GM12872 (cell line): ENCODE measurements around the gene SLC2A1.

Experiments used
- CTCF ChIP-seq: IDR thresholded peaks from 3 replicates; pipeline ENCODE4 v1.5.1; 2011; ENCODE audit warnings: low read depth, mild to moderate bottlenecking, low read length, moderate library complexity; ENCODE audit not compliant: insufficient read depth

Gene SLC2A1

GRCh38 chr1:42927274-42927841 lies 31.3 kb downstream of the SLC2A1 start:
- no peak for TF ChIP-seq CTCF

GRCh38 chr1:42926879-42927242 lies 31.8 kb downstream of the SLC2A1 start:
- TF ChIP-seq CTCF, result no peak

GRCh38 chr1:42926235-42926878 lies 32.3 kb downstream of the SLC2A1 start:
- TF ChIP-seq CTCF, result no peak

- TF ChIP-seq CTCF, result no peak
Measured at GRCh38 chr1:42924851-42925760, 33.6 kb downstream of the SLC2A1 start.

- TF ChIP-seq CTCF, result 0 out of 3 replicates have a peak, but pooled peaks have one; percentile 13
Measured at GRCh38 chr1:42924082-42924850, 34.4 kb downstream of the SLC2A1 start.

GRCh38 chr1:42923367-42924081 lies 35.1 kb downstream of the SLC2A1 start:
- TF ChIP-seq CTCF, result no peak
